SK-N-SH (cell line): ENCODE measurements around the gene NIPA2. TPM values are rescaled to one million over a fixed set of nuclear protein-coding genes. Genes with fewer than 3 reads are reported as not detected.

ENCODE experiments used
- CTCF ChIA-PET: fragments of 300-600, 350-600 bp; formaldehyde crosslinking; extraction: SDS; loops from one replicate; lab custom pipeline; 2021; lab: Yijun Ruan, JAX
- POLR2A ChIA-PET: fragments of 350-600 bp; sonication (Branson Sonifier 250); formaldehyde crosslinking; extraction: SDS; loops from one replicate; lab custom pipeline; 2020; ENCODE audit warnings: antibody characterized with exemption, inconsistent platforms; lab: Yijun Ruan, JAX
- DNase-seq: peaks from one replicate; pipeline ENCODE4 v3.0.0; 2012
- H2AFZ ChIP-seq: fragments of 200-600 bp; sonication (generic); 2 replicates; pipeline ENCODE4 v1.8.1; 2016; ENCODE audit warnings: antibody characterized with exemption, mild to moderate bottlenecking, low read depth
- H3F3A ChIP-seq: fragments of 200-600 bp; sonication (generic); replicated peaks from 2 replicates; pipeline ENCODE3; 2016; ENCODE audit warnings: antibody characterized with exemption, mild to moderate bottlenecking; ENCODE audit not compliant: insufficient read depth
- H3K27ac ChIP-seq, 2 experiments: fragments of 200-500 bp in 1 of 2; fragments of 200-600 bp in 1 of 2; sonication (Bioruptor generic) in 1 of 2; sonication (generic), shearing (Covaris generic) in 1 of 2; 2 replicates each; pipeline versions ENCODE4 v1.5.1 to v1.6.1; 2014 to 2016; ENCODE audit warnings: low read depth in 2 of 2, inconsistent platforms in 1 of 2, low read length in 1 of 2, mild to moderate bottlenecking in 1 of 2, mixed read lengths in 1 of 2
- H3K27me3 ChIP-seq: fragments of 200-600 bp; sonication (generic), shearing (Covaris generic); 2 replicates; pipeline ENCODE4 v1.6.1; 2016; ENCODE audit warnings: mixed run types; ENCODE audit not compliant: insufficient read depth
- H3K36me3 ChIP-seq, 2 experiments: fragments of 200-500 bp in 1 of 2; fragments of 200-600 bp in 1 of 2; sonication (Bioruptor generic) in 1 of 2; sonication (generic) in 1 of 2; replicated peaks in 1 of 2; 2 replicates each; pipeline versions ENCODE3 to v1.5.1; 2014 to 2016; ENCODE audit warnings: low read length in 1 of 2, mild to moderate bottlenecking in 1 of 2; ENCODE audit not compliant: insufficient read depth in 2 of 2, control insufficient read depth in 1 of 2
- H3K4me1 ChIP-seq, 2 experiments: fragments of 200-500 bp in 1 of 2; fragments of 200-600 bp in 1 of 2; sonication (Bioruptor generic) in 1 of 2; sonication (generic), shearing (Covaris generic) in 1 of 2; 2 replicates each; pipeline versions ENCODE4 v1.5.1 to v1.6.1; 2014 to 2016; ENCODE audit warnings: low read depth in 1 of 2, low read length in 1 of 2, mixed run types in 1 of 2; ENCODE audit not compliant: insufficient read depth in 2 of 2, control insufficient read depth in 1 of 2
- H3K4me2 ChIP-seq: fragments of 200-600 bp; sonication (generic), shearing (Covaris generic); 2 replicates; pipeline ENCODE4 v1.6.1; 2017; ENCODE audit warnings: mixed run types
- H3K4me3 ChIP-seq, 2 experiments: fragments of 200-500 bp in 1 of 2; fragments of 200-600 bp in 1 of 2; sonication (Bioruptor generic) in 1 of 2; sonication (generic), shearing (Covaris generic) in 1 of 2; 2 replicates each; pipeline versions ENCODE4 v1.5.1 to v1.8.1; 2014 to 2016; ENCODE audit warnings: low read depth in 2 of 2, inconsistent platforms in 1 of 2, low read length in 1 of 2, mild to moderate bottlenecking in 1 of 2, mixed read lengths in 1 of 2, moderate library complexity in 1 of 2
- H3K79me2 ChIP-seq: fragments of 200-600 bp; sonication (generic); 2 replicates; pipeline ENCODE4 v1.8.1; 2017; ENCODE audit warnings: mild to moderate bottlenecking; ENCODE audit not compliant: insufficient read depth
- H3K9ac ChIP-seq: fragments of 200-600 bp; sonication (generic); 2 replicates; pipeline ENCODE4 v1.6.1; 2017; ENCODE audit warnings: mixed run types
- H3K9me2 ChIP-seq: fragments of 200-600 bp; sonication (generic); 2 replicates; pipeline ENCODE4 v1.6.1; 2017; ENCODE audit warnings: mixed run types
- H3K9me3 ChIP-seq: fragments of 200-600 bp; sonication (generic); 2 replicates; pipeline ENCODE4 v1.6.1; 2017; ENCODE audit warnings: mixed run types, mild to moderate bottlenecking, moderate library complexity
- H4K20me1 ChIP-seq: fragments of 200-600 bp; sonication (generic); 2 replicates; pipeline ENCODE4 v1.6.1; 2017; ENCODE audit warnings: mild to moderate bottlenecking, mixed run types; ENCODE audit not compliant: insufficient read depth
- EP300 ChIP-seq, 2 experiments: IDR thresholded peaks; 2 replicates each; pipeline versions ENCODE4 v1.4.0 to v1.6.1; 2012; ENCODE audit warnings: borderline replicate concordance in 1 of 2, low read depth in 1 of 2, low read length in 1 of 2
- GABPA ChIP-seq: IDR thresholded peaks from 2 replicates; pipeline ENCODE4 v1.4.0; 2012; ENCODE audit warnings: low read depth, mild to moderate bottlenecking
- JUND ChIP-seq: IDR thresholded peaks from 2 replicates; pipeline ENCODE4 v1.4.0; 2012
- MEF2A ChIP-seq: IDR thresholded peaks from 2 replicates; pipeline ENCODE4 v1.4.0; 2012; ENCODE audit warnings: low read depth, borderline replicate concordance
- MXI1 ChIP-seq: IDR thresholded peaks from 2 replicates; pipeline ENCODE4 v1.6.1; 2012; ENCODE audit warnings: mild to moderate bottlenecking, low read depth, low read length, improper control_type of control experiment
- NFIC ChIP-seq: IDR thresholded peaks from 2 replicates; pipeline ENCODE4 v1.4.0; 2012; ENCODE audit warnings: borderline replicate concordance
- NRF1 ChIP-seq: IDR thresholded peaks from 2 replicates; pipeline ENCODE4 v1.6.1; 2012; ENCODE audit warnings: low read depth, mild to moderate bottlenecking, low read length
- RAD21 ChIP-seq: IDR thresholded peaks from 2 replicates; pipeline ENCODE4 v1.6.1; 2012; ENCODE audit warnings: mild to moderate bottlenecking, low read length
- RCOR1 ChIP-seq: fragments of 150-350 bp; IDR thresholded peaks from 2 replicates; pipeline ENCODE4 v1.6.1; 2017; ENCODE audit warnings: antibody characterized with exemption, low read length
- RXRA ChIP-seq: IDR thresholded peaks from 2 replicates; pipeline ENCODE4 v1.4.0; 2012; ENCODE audit warnings: low read depth, mild to moderate bottlenecking, borderline replicate concordance
- SMC3 ChIP-seq: IDR thresholded peaks from 2 replicates; pipeline ENCODE4 v1.6.1; 2012; ENCODE audit warnings: low read depth, low read length, improper control_type of control experiment
- TCF12 ChIP-seq: IDR thresholded peaks from 2 replicates; pipeline ENCODE4 v1.4.0; 2012
- TEAD4 ChIP-seq: IDR thresholded peaks from 2 replicates; pipeline ENCODE4 v1.4.0; 2012; ENCODE audit warnings: mild to moderate bottlenecking, borderline replicate concordance; ENCODE audit not compliant: insufficient read depth
- WGBS: methylation state at CpG from one replicate; pipeline ENCODE4 v1.1.6; 2017; ENCODE audit warnings: low lambda C conversion rate; 5-methylcytosine and 5-hydroxymethylcytosine counted together
- polyA plus RNA-seq, 3 experiments: library from polyadenylated mRNA; depleted of rRNA; stranded (reverse); fragments of >200 nt; gene quantifications; 2 replicates each; pipeline ENCODE4 v1.2.3, GENCODE V29; 2012
- TF ChIP-seq, protein P1 (sequence below): fragments of 200-600 bp; sonication (generic); IDR thresholded peaks from 2 replicates; pipeline ENCODE4 v1.6.1; 2017; ENCODE audit warnings: antibody characterized with exemption, mild to moderate bottlenecking, moderate library complexity
- TF ChIP-seq, protein P2 (sequence below): fragments of 150-350 bp; IDR thresholded peaks from 2 replicates; pipeline ENCODE4 v1.6.1; 2016; ENCODE audit warnings: mild to moderate bottlenecking, low read depth, low read length
- TF ChIP-seq, protein P3 (sequence below): IDR thresholded peaks from 2 replicates; pipeline ENCODE4 v1.4.0; 2012; ENCODE audit warnings: low read depth, borderline replicate concordance
- TF ChIP-seq, protein P4 (sequence below): fragments of 150-350 bp; IDR thresholded peaks from 2 replicates; pipeline ENCODE4 v1.6.1; 2017; ENCODE audit warnings: antibody characterized with exemption, low read length, low read depth, borderline replicate concordance

The NIPA2 gene
- polyA plus RNA-seq, 1 of the 3 experiments (the other 2 are of a cell fraction) = 32.0 TPM

DNA sequence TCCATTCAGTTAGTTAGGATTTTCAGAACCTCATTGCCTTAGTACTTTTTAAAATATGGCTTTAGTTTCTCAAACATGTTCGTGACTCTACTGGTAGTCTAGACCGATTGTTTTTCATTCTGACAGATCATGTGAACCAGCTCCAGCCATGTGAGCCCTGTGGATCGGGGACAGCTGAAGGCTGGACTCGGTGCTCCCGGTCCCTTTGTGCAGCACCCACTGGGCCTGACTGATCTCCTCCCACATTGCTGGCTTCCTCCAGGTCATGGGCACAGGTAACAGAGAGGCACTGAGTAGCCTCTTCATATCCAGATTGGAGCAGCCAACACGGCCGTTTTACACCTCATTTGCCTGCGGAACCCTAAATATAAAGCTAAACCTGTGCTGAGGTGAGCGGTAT, 30.5 kb downstream of the NIPA2 start:
- Histone ChIP-seq H3K36me3 (peaks cover 76 to 82% of the 10 kb centered on the region in 2 experiments), H3K4me3 (no peak overlapping the region), H3K27ac (no peak overlapping the region), H3K79me2 (peaks cover 14% of the 10 kb centered on the region; the same call in 1 of the 2 replicates), H3K9me3 (no peaks in the 10 kb centered on the region), H3F3A (peaks cover 17% of the 10 kb centered on the region), H3K9me2 (no peaks in the 10 kb centered on the region), H3K9ac (no peak overlapping the region), H2AFZ (no peak overlapping the region), H3K4me2 (no peak overlapping the region), H3K4me1 (no peaks in the 10 kb centered on the region), H4K20me1 (no peaks in the 10 kb centered on the region), H3K27me3 (no peaks in the 10 kb centered on the region)
- ChIA-PET CTCF (no interaction called here), POLR2A (no interaction called here)
- DNase-seq = no peak
- WGBS = 96% methylated on average over 9 of the region's 9 CpGs
- TF ChIP-seq RXRA (no peak), RAD21 (no peak)
- TF ChIP-seq, protein P1, sequence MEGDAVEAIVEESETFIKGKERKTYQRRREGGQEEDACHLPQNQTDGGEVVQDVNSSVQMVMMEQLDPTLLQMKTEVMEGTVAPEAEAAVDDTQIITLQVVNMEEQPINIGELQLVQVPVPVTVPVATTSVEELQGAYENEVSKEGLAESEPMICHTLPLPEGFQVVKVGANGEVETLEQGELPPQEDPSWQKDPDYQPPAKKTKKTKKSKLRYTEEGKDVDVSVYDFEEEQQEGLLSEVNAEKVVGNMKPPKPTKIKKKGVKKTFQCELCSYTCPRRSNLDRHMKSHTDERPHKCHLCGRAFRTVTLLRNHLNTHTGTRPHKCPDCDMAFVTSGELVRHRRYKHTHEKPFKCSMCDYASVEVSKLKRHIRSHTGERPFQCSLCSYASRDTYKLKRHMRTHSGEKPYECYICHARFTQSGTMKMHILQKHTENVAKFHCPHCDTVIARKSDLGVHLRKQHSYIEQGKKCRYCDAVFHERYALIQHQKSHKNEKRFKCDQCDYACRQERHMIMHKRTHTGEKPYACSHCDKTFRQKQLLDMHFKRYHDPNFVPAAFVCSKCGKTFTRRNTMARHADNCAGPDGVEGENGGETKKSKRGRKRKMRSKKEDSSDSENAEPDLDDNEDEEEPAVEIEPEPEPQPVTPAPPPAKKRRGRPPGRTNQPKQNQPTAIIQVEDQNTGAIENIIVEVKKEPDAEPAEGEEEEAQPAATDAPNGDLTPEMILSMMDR = no peak

DNA sequence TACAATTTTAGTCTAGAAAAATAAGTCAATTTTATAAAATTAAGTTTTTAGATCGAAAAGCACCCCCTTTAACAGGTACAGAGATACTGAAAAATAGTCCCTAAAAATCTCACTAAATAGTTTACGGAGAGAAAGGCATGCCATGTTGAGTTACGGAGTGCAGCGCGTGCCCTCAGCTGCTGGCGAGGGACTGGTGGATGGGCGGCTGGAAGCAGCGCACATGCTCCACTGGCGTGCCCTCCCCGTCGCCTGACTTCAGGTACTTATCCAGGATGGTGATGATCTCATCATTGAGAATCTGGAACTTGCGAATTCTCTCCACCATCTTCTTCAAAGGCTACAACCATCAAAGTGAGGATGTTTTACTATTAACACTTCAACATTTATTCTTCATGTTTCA, 31.4 kb downstream of the NIPA2 start:
- no peak overlapping the region for H3K4me3 ChIP-seq
- H3K27ac ChIP-seq = no peak overlapping the region
- 98% methylated on average over 12 of the region's 12 CpGs for WGBS
- DNase-seq = no peak
- ChIA-PET POLR2A (no interaction called here), CTCF (no interaction called here)
- peaks cover 6% of the 10 kb centered on the region; the same call in 1 of the 2 replicates for H3K79me2 ChIP-seq
- H3K9me3 ChIP-seq = no peaks in the 10 kb centered on the region
- H3K9ac ChIP-seq = no peak overlapping the region
- H3K27me3 ChIP-seq = no peaks in the 10 kb centered on the region
- H2AFZ ChIP-seq = no peak overlapping the region
- no peaks in the 10 kb centered on the region for H3K9me2 ChIP-seq
- H4K20me1 ChIP-seq = no peaks in the 10 kb centered on the region
- peaks cover 77 to 88% of the 10 kb centered on the region in 2 experiments for H3K36me3 ChIP-seq
- peaks cover 17% of the 10 kb centered on the region for H3F3A ChIP-seq
- TF ChIP-seq, protein P2, sequence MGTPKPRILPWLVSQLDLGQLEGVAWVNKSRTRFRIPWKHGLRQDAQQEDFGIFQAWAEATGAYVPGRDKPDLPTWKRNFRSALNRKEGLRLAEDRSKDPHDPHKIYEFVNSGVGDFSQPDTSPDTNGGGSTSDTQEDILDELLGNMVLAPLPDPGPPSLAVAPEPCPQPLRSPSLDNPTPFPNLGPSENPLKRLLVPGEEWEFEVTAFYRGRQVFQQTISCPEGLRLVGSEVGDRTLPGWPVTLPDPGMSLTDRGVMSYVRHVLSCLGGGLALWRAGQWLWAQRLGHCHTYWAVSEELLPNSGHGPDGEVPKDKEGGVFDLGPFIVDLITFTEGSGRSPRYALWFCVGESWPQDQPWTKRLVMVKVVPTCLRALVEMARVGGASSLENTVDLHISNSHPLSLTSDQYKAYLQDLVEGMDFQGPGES = no peak
- TF ChIP-seq RXRA = no peak
- TF ChIP-seq, protein P3, sequence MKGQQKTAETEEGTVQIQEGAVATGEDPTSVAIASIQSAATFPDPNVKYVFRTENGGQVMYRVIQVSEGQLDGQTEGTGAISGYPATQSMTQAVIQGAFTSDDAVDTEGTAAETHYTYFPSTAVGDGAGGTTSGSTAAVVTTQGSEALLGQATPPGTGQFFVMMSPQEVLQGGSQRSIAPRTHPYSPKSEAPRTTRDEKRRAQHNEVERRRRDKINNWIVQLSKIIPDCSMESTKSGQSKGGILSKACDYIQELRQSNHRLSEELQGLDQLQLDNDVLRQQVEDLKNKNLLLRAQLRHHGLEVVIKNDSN = no peak
- no peak for TF ChIP-seq NFIC
- TF ChIP-seq, protein P4, sequence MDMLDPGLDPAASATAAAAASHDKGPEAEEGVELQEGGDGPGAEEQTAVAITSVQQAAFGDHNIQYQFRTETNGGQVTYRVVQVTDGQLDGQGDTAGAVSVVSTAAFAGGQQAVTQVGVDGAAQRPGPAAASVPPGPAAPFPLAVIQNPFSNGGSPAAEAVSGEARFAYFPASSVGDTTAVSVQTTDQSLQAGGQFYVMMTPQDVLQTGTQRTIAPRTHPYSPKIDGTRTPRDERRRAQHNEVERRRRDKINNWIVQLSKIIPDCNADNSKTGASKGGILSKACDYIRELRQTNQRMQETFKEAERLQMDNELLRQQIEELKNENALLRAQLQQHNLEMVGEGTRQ = no peak
- no peak for TF ChIP-seq TEAD4
- TF ChIP-seq NRF1 = no peak
- no peak for TF ChIP-seq SMC3
- no peak for TF ChIP-seq EP300 (IDR thresholded peaks at IDR 0.05; ENCODE audit: borderline replicate concordance in 1 of 2, low read depth in 1 of 2, low read length in 1 of 2)
- no peak for TF ChIP-seq TCF12
- no peak for TF ChIP-seq MEF2A
- no peak for TF ChIP-seq MXI1
- TF ChIP-seq RCOR1 = no peak
- no peak for TF ChIP-seq GABPA
- TF ChIP-seq JUND = no peak
- no peak overlapping the region for H3K4me2 ChIP-seq
- H3K4me1 ChIP-seq = no peaks in the 10 kb centered on the region
